Measurements from ENCODE around the gene PPIL1.
"Not testable (repeated sequence)": the region's sequence is repeated elsewhere in the genome, so short reads cannot be mapped to it uniquely, and the experiment has no call there.

PPIL1 gene

GRCh38 chr6:36813047-36813446 is 61.6 kb downstream of the PPIL1 start:
- not testable (repeated sequence) for DNase-seq

GRCh38 chr6:36809941-36810803 is 64.4 kb downstream of the PPIL1 start:
- no peak for DNase-seq

GRCh38 chr6:36809156-36809555 is 65.4 kb downstream of the PPIL1 start:
- DNase-seq: no peak

DNA sequence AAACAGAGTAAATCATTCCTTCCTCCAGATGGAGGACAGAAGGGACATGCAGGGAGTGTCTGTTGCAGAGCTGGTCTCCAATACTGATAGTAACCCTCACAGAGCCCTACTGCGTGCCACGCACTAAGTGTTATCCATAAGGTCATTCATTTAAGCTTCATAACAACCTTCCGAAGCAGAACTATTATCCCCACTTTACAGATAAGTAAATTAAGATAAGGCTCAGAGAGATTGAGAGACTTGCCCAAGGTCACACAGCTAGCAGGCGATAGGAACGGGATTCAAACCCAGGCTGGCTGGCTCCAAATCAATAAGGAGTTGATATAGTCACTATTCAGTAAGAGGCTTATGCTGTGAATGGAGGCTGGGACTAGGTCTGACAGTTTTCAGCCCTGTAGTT is 66.0 kb downstream of the PPIL1 start:
- DNase-seq: no peak

DNA sequence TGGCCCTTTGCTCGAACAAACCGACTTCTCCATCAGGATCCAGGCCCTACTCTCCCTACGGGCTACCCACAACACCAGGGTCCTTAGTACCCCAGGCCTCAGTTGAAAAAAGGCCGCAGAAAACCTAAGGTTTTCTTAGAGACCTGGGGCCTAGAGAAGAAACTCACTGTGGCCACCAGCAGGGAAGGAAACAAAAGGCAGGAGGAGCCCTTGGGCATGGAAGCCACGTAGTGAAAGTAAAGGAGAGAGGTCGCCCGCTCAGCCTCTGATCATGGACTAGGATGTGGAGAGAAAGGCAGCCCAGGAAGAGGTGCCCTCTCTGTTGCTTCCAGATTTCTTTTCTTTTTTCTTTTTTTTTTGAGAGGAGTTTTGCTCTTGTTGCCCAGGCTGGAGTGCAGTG is 66.9 kb downstream of the PPIL1 start:
- no peak for DNase-seq

DNA sequence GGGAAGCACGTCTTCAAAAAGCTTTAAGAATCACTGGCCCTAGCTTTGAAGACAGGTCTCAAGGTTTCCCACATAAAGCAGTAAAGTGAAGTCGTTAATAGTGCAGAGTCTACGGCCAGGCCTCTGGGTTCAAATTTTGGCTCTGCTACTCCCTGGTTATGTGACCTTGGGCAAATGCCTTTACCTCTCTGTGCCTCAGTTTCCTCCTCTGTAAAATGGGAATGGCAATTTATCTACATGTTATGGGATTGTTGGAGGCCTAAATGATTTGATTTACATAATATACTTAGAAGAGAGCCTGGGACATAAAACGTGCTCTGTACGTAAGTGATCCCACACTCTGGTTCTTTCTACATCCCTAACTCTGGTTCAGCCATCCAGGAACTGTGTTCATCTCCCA is 67.5 kb downstream of the PPIL1 start:
- no peak for DNase-seq

- no peak for DNase-seq
Observed at GRCh38 chr6:36805917-36806316, 68.7 kb downstream of the PPIL1 start.

DNA sequence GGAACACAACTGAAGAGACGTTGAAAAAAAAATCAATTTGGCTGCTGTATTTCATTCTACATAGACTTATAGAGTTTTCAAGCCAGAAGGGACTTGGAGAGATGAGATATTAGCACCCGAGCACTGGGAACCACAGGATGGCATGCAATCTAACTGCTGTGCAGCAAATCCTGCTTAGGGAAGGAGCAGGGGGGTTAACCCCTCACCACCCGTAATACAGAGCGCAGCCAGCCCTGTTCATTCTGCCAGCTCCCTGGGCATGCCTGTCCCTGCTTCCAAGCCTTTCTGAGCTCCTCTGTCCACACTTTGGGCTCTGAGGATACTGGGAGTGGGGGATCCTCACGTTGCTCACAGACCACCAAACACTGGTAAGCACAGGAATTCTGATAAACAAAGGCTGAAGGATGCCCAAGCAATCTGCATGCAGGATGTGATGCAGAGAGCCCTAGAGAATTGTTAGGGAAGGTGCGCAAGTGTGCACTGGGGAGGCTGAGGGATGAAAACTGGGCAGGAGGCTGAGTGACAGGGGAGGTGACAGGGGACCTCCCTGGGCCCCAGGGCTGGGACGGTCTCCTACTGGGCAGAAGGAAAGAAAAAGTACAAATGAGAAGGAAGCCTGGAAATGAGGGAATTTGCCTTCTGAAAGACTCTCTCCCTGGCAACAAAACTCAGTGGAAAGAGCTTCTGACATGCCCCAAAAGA is 69.4 kb downstream of the PPIL1 start:
- DNase-seq: no peak

All from kidney glomerular epithelial cell (primary cell).